Measurements from ENCODE around the gene MFSD6.
"Not testable (repeated sequence)": the region's sequence is repeated elsewhere in the genome, so short reads cannot be mapped to it uniquely, and the experiment has no call there.

MFSD6 gene

GRCh38 chr2:190407662-190408537 lies at the start of gene MFSD6:
TSS of gene MFSD6 (plus strand) at chr2:190408355. CDS start at chr2:190436030, 27,675 bp downstream.
- ChIA-PET POLR2A (no interaction called here), CTCF (no interaction called here)
- no peak for DNase-seq (ENCODE audit: low read depth, low spot score)
- TF ChIP-seq CTCF (IDR thresholded peaks at IDR 0.05; ENCODE audit: insufficient read depth, low read length, missing control alignments) = no peak
- H3K4me3 ChIP-seq (ENCODE audit: low read depth, low read length) = peak within 1 kb of the TSS; percentile 58

GRCh38 chr2:190358655-190359448 lies 49.3 kb upstream of the MFSD6 start:
- CTCF ChIA-PET = interaction anchor here (1.3 to 1.7 kb wide), 2 partner anchors 15 to 270 kb away, joined by 6 read pairs; no protein-coding TSS in a partner anchor
- DNase-seq (ENCODE audit: low read depth, low spot score); H3K4me3 ChIP-seq (ENCODE audit: low read depth, low read length); POLR2A ChIA-PET: not testable (repeated sequence)

DNA sequence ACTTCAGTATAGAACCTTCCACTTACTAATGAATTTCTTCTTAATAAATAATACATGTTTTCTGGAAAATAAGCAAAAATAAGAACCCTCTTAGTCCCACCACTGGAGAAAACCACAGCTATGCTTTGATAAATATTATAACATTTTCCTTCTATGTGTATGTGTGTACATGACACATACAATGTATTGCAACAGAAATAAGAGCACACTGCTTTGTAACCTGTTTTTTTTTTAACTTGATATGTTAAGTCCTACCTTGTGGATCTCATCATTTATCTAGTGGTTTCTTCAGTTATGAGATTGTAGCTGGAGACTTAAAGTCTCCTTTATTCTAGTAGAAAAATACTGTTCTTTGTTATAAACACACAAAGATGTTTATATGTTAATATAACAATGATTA lies 47.6 kb upstream of the MFSD6 start:
- DNase-seq (ENCODE audit: low read depth, low spot score) = no peak
- H3K4me3 ChIP-seq (ENCODE audit: low read depth, low read length) = no peak overlapping the region
- TF ChIP-seq CTCF (IDR thresholded peaks at IDR 0.05; ENCODE audit: insufficient read depth, low read length, missing control alignments) = no peak
- CTCF ChIA-PET = interaction anchor here (1.0 to 2.3 kb wide), 4 partner anchors 8 to 272 kb away, joined by 3 to 6 read pairs (median 4); no protein-coding TSS in a partner anchor
- POLR2A ChIA-PET = no interaction called here

DNA sequence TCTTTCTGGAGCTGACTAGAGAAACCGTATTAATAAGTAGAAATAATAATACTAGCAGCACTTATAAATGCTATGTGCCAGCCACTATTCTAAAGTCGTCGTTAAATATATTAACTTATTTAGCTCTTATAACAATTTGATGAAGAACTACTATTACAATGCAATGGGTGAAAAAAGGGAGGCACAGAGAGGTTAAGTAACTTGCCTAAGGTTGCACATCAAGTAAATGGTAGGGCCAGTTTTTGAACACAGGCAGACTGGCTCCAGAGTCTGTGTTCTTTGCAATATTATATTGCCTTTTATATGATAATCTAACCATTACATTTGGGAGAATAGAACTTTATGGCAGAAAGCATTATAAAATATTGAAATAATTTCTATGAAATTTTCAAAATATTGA lies 47.2 kb upstream of the MFSD6 start:
- ChIA-PET CTCF (interaction anchor here (1.0 to 2.3 kb wide), 5 partner anchors 9 to 150 kb away, joined by 3 to 6 read pairs (median 3); no protein-coding TSS in a partner anchor), POLR2A (no interaction called here)
- H3K4me3 ChIP-seq (ENCODE audit: low read depth, low read length) = no peak overlapping the region
- no peak for TF ChIP-seq CTCF (IDR thresholded peaks at IDR 0.05; ENCODE audit: insufficient read depth, low read length, missing control alignments)
- no peak for DNase-seq (ENCODE audit: low read depth, low spot score)

GRCh38 chr2:190361572-190361971 lies 46.6 kb upstream of the MFSD6 start:
- no peak for DNase-seq (ENCODE audit: low read depth, low spot score)
- ChIA-PET CTCF (interaction anchor here (1.0 to 2.3 kb wide), 6 partner anchors 8 to 149 kb away, joined by 3 to 6 read pairs (median 3); no protein-coding TSS in a partner anchor), POLR2A (no interaction called here)
- no peak for TF ChIP-seq CTCF (IDR thresholded peaks at IDR 0.05; ENCODE audit: insufficient read depth, low read length, missing control alignments)
- no peak overlapping the region for H3K4me3 ChIP-seq (ENCODE audit: low read depth, low read length)

GRCh38 chr2:190362894-190363293 lies 45.3 kb upstream of the MFSD6 start:
- POLR2A ChIA-PET = no interaction called here
- DNase-seq (ENCODE audit: low read depth, low spot score) = no peak
- no peak overlapping the region for H3K4me3 ChIP-seq (ENCODE audit: low read depth, low read length)
- CTCF ChIA-PET = interaction anchor here (1.2 kb wide), 1 partner anchor 9 kb away, joined by 3 read pairs; no protein-coding TSS in a partner anchor
- TF ChIP-seq CTCF (IDR thresholded peaks at IDR 0.05; ENCODE audit: insufficient read depth, low read length, missing control alignments) = no peak

Data from AG04449 (cell line).